Kidney epithelial cell (primary cell): Measurements from ENCODE around the gene TP53RK. TPM values are rescaled to one million over a fixed set of nuclear protein-coding genes. Genes with fewer than 3 reads are reported as not detected.

Experiments
- DNase-seq: peaks from one replicate; pipeline ENCODE4 v3.0.0-alpha.2; 2010; ENCODE audit warnings: low read depth
- H3K27me3 ChIP-seq: 2 replicates; pipeline ENCODE4 v1.6.0; 2011; ENCODE audit warnings: low read length; ENCODE audit not compliant: control insufficient read depth, insufficient read depth
- H3K36me3 ChIP-seq: 2 replicates; pipeline ENCODE4 v1.5.1; 2011; ENCODE audit warnings: low read length; ENCODE audit not compliant: control insufficient read depth, insufficient read depth
- H3K4me3 ChIP-seq: 2 replicates; pipeline ENCODE4 v1.5.1; 2011; ENCODE audit warnings: low read depth, mild to moderate bottlenecking, control low read depth, low read length
- total RNA-seq: library from RNA; depleted of rRNA; stranded (reverse); fragments of >200 nt; gene quantifications from 2 replicates; pipeline ENCODE4 v1.2.3, GENCODE V29; 2015
- TF ChIP-seq, protein P1 (sequence below): IDR thresholded peaks from 2 replicates; pipeline ENCODE4 v1.5.1; 2011; ENCODE audit warnings: mild to moderate bottlenecking, moderate library complexity, low read length, control low read depth, inconsistent platforms; ENCODE audit not compliant: insufficient read depth, poor library complexity, severe bottlenecking

The TP53RK gene
- total RNA-seq, 1 donor from 2014 or later: 20.5 TPM

GRCh38 chr20:46635514-46636136 is 53.6 kb downstream of the TP53RK start:
- DNase-seq: no peak
- TF ChIP-seq, protein P1, sequence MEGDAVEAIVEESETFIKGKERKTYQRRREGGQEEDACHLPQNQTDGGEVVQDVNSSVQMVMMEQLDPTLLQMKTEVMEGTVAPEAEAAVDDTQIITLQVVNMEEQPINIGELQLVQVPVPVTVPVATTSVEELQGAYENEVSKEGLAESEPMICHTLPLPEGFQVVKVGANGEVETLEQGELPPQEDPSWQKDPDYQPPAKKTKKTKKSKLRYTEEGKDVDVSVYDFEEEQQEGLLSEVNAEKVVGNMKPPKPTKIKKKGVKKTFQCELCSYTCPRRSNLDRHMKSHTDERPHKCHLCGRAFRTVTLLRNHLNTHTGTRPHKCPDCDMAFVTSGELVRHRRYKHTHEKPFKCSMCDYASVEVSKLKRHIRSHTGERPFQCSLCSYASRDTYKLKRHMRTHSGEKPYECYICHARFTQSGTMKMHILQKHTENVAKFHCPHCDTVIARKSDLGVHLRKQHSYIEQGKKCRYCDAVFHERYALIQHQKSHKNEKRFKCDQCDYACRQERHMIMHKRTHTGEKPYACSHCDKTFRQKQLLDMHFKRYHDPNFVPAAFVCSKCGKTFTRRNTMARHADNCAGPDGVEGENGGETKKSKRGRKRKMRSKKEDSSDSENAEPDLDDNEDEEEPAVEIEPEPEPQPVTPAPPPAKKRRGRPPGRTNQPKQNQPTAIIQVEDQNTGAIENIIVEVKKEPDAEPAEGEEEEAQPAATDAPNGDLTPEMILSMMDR: no peak
- Histone ChIP-seq H3K36me3 (no peaks in the 10 kb centered on the region), H3K4me3 (no peak overlapping the region), H3K27me3 (no peaks in the 10 kb centered on the region)

DNA sequence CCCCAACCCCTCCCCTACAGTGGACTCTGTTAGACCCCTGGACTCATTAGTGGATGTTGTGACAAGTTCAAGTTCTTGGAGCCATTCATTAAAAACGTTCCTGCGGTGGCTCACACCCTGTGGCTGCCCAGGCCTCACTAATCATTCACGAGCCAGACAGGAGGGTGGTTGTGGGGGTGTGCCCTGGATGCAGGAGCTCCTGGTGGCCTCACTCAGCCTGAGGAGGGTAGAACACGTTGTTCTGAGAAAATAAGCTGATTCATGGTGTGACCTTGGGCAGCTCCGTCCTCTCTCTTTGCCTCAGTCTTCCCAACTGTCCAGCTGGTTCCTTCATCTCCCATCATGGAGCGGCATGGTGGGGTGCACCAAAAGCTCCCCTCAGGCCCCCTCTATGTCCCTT is 54.7 kb downstream of the TP53RK start:
- DNase-seq: no peak
- Histone ChIP-seq H3K36me3 (no peaks in the 10 kb centered on the region), H3K4me3 (no peak overlapping the region), H3K27me3 (no peaks in the 10 kb centered on the region)
- TF ChIP-seq, protein P1: no peak

Other genes starting within 250 kb of the TP53RK start
- gene ZNF334, start 175.9 kb downstream of the TP53RK start, total RNA-seq: 7.8 and 8.0 TPM in 2 replicates
- not detected in 2 replicates for gene OCSTAMP, start 138.8 kb downstream of the TP53RK start, total RNA-seq
- gene SLC13A3, start 38.0 kb downstream of the TP53RK start, total RNA-seq: 2.6 and 3.4 TPM in 2 replicates
- 11.9 and 13.3 TPM in 2 replicates for gene SLC2A10, start 20.2 kb upstream of the TP53RK start, total RNA-seq
- gene EYA2, start 205.4 kb upstream of the TP53RK start, total RNA-seq: not detected in 2 replicates